ENCODE measurements around the gene YLPM1. TPM values are rescaled to one million over a fixed set of nuclear protein-coding genes. Genes with fewer than 3 reads are reported as not detected.

YLPM1 gene
- total and polyA plus RNA-seq, 12 donors, result 24.0 to 58.6 (median 46.5) TPM

DNA sequence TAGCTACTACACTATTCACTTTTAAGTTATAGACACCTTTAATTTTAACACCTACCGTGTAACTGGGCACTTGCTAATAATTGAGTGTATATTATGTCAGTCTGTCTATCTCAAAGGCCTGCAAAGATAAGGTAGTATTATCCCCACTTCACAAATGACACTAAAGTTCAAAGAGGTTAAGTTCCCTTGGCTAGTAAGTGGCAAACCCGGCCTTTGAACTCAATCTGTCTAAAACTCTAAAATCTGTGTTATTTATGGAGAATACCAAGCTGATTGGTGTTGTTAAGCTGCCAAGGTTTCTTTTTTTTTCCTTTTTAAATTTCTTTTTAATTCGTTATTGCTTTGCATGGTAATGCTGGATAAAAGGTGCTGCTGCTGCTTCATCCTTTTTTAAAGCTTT is 37.7 kb downstream of the YLPM1 start:
- TF ChIP-seq, protein P1, sequence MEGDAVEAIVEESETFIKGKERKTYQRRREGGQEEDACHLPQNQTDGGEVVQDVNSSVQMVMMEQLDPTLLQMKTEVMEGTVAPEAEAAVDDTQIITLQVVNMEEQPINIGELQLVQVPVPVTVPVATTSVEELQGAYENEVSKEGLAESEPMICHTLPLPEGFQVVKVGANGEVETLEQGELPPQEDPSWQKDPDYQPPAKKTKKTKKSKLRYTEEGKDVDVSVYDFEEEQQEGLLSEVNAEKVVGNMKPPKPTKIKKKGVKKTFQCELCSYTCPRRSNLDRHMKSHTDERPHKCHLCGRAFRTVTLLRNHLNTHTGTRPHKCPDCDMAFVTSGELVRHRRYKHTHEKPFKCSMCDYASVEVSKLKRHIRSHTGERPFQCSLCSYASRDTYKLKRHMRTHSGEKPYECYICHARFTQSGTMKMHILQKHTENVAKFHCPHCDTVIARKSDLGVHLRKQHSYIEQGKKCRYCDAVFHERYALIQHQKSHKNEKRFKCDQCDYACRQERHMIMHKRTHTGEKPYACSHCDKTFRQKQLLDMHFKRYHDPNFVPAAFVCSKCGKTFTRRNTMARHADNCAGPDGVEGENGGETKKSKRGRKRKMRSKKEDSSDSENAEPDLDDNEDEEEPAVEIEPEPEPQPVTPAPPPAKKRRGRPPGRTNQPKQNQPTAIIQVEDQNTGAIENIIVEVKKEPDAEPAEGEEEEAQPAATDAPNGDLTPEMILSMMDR (IDR thresholded peaks at IDR 0.05), result no peak
- TF ChIP-seq POLR2A (IDR thresholded peaks at IDR 0.05), result no peak
- Histone ChIP-seq H3K4me1 (replicated peaks in 1 of 2) (no peaks in the 10 kb centered on the region), H3K4me3 (no peak overlapping the region), H3K36me3 (replicated peaks in 1 of 2) (peaks cover 0 to 43% of the 10 kb centered on the region in 2 donors), H3K9me3 (replicated peaks in 1 of 3) (no peaks in the 10 kb centered on the region), H3K27ac (no peak overlapping the region), H3K27me3 (no peaks in the 10 kb centered on the region)
- intact Hi-C loops (cut with DNase I), result no loop called here
- 39 to 56% (median 49%) methylated on average over 3 of the region's 3 CpGs for WGBS, 4 donors
- no peak for DNase-seq

DNA sequence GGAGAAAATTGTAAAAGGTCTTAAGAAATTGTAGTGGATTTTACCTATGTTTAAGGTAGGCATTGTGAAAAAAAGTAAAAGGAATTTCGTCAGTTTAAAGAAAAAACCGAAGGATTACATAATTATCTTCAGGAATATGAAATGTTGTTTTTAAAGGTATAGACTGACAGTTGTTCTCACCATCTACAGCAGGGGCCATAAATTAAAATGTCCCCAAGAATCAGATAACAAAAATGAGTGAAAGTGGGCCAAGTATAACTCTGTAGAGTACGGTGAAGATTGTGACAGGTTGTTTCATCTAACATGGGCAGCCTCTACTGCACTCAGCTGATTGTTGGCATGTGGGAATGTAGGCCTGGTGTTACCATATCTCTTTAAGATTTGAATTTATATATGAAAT is 38.3 kb downstream of the YLPM1 start:
- no peaks in the 10 kb centered on the region for H3K9me3 ChIP-seq (replicated peaks in 1 of 3)
- no peak overlapping the region for H3K4me3 ChIP-seq
- no peak for DNase-seq
- intact Hi-C loops (cut with DNase I), result no loop called here
- TF ChIP-seq POLR2A (IDR thresholded peaks at IDR 0.05), result no peak
- TF ChIP-seq, protein P1 (IDR thresholded peaks at IDR 0.05), result no peak
- H3K27ac ChIP-seq, result no peak overlapping the region
- no peaks in the 10 kb centered on the region for H3K4me1 ChIP-seq (replicated peaks in 1 of 2)
- 67 to 72% (median 69%) methylated on average over 3 of the region's 3 CpGs for WGBS, 4 donors
- H3K36me3 ChIP-seq (replicated peaks in 1 of 2), result peaks cover 0 to 45% of the 10 kb centered on the region in 2 donors
- no peaks in the 10 kb centered on the region for H3K27me3 ChIP-seq

DNA sequence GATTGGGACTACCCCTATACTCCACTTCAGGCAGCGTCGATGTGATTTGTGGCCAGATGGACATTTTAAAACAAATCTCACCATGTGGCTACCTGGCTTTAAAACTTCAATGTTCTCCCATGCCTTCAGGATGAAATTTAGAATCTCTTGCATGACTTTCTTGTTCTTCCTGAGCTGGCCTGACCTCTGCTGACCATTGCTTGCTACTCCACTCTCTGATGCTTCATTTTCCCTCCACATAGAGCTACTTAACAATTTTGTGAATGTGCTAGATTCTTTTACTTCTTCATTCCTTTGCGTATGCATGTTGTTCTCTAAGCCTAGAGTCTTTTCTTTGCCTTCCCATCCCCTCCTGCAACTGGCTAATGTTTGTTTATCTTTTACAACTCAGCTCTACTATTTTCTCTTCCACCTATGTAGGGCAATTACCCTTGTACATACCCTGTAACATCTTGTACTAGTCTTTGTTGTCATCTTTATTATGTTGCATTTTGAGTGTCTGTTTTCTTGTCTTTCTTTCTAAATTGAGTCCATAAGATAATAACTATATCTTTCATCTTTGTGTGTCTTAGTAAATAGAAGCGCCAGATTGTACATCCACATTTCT is 41.2 kb downstream of the YLPM1 start:
- 82 to 90% (median 88%) methylated on average over 4 of the region's 4 CpGs for WGBS, 4 donors
- peaks cover 0 to 46% of the 10 kb centered on the region in 2 donors for H3K36me3 ChIP-seq (replicated peaks in 1 of 2)
- H3K27ac ChIP-seq, result no peak overlapping the region
- DNase-seq, result peak; percentile 31 to 65 (median 41)
- H3K4me3 ChIP-seq, result no peak overlapping the region
- no peak for TF ChIP-seq POLR2A (IDR thresholded peaks at IDR 0.05)
- TF ChIP-seq, protein P1 (IDR thresholded peaks at IDR 0.05), result peak; percentile 38 to 68 (median 60)
- H3K4me1 ChIP-seq (replicated peaks in 1 of 2), result no peaks in the 10 kb centered on the region
- H3K27me3 ChIP-seq, result no peaks in the 10 kb centered on the region
- intact Hi-C loops (cut with DNase I), result no loop called here
- no peaks in the 10 kb centered on the region for H3K9me3 ChIP-seq (replicated peaks in 1 of 3)

- Histone ChIP-seq H3K27ac (no peak overlapping the region), H3K27me3 (no peaks in the 10 kb centered on the region), H3K4me1 (replicated peaks in 1 of 2) (no peaks in the 10 kb centered on the region), H3K36me3 (replicated peaks in 1 of 2) (peaks cover 0 to 75% of the 10 kb centered on the region in 2 donors), H3K4me3 (no peak overlapping the region), H3K9me3 (replicated peaks in 1 of 3) (no peaks in the 10 kb centered on the region)
- intact Hi-C loops (cut with DNase I), result loop anchor here in 1 of 2 donors (5.0 kb wide), 1 partner anchor 196 kb away; the partner anchor contains the start of gene LTBP2
- 87 to 92% (median 89%) methylated on average over 7 of the region's 7 CpGs for WGBS, 4 donors
- no peak for DNase-seq
- TF ChIP-seq, protein P1 (IDR thresholded peaks at IDR 0.05), result no peak
- no peak for TF ChIP-seq POLR2A (IDR thresholded peaks at IDR 0.05)
These were observed 44.9 kb downstream of the YLPM1 start for GRCh38 chr14:74807853-74808545.

Measured in adrenal gland (tissue), 12 donors.